GM12872 (cell line): ENCODE measurements around the gene UBE2E2.

Source experiments
- TF ChIP-seq, protein P1 (sequence below): IDR thresholded peaks from 3 replicates; pipeline ENCODE4 v1.5.1; 2011; ENCODE audit warnings: low read depth, mild to moderate bottlenecking, low read length, moderate library complexity; ENCODE audit not compliant: insufficient read depth

The UBE2E2 gene

DNA sequence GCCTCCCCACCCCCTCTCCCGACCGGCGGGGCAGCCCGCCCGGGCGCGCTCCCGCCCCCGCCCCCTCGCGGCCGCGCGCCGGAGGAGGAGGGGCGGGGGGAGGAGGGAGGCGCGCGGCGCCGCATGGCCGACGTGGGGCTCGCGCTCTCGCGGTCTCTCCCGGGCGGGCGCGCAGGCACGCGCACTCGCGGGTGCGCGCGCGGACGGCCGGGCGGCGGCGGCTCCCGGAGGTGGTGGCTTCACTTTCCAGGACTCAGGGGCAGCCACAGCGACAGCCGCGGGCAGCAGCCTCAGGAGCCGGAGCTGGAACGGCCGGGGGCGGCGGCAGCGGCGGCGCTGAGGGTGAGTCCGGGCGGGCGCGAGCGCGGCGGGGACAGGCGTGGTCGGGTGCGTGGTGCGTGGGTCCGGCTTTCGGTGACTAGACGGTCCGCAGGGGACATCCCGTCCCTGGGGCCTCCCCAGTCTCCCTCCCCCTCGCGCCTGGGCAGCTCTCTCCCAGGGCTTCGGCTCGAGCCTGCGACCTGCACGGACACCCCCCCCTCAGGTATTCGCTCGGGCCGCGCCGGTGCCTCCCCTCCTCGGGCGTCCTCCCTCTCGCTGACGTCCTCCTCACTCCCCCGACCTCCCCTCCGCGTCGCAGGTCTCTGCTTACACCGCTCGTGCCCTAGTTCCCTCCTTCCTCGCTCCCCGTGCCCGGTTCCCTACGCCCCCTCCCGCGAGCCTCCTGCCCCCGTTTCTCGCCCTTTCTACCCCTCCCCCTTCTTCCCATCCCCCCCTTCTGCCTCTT, at the start of gene UBE2E2:
UBE2E2 (plus strand) TSS at position 407 of the 787 bp plus-strand sequence.
- TF ChIP-seq, protein P1, sequence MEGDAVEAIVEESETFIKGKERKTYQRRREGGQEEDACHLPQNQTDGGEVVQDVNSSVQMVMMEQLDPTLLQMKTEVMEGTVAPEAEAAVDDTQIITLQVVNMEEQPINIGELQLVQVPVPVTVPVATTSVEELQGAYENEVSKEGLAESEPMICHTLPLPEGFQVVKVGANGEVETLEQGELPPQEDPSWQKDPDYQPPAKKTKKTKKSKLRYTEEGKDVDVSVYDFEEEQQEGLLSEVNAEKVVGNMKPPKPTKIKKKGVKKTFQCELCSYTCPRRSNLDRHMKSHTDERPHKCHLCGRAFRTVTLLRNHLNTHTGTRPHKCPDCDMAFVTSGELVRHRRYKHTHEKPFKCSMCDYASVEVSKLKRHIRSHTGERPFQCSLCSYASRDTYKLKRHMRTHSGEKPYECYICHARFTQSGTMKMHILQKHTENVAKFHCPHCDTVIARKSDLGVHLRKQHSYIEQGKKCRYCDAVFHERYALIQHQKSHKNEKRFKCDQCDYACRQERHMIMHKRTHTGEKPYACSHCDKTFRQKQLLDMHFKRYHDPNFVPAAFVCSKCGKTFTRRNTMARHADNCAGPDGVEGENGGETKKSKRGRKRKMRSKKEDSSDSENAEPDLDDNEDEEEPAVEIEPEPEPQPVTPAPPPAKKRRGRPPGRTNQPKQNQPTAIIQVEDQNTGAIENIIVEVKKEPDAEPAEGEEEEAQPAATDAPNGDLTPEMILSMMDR, result no peak

DNA sequence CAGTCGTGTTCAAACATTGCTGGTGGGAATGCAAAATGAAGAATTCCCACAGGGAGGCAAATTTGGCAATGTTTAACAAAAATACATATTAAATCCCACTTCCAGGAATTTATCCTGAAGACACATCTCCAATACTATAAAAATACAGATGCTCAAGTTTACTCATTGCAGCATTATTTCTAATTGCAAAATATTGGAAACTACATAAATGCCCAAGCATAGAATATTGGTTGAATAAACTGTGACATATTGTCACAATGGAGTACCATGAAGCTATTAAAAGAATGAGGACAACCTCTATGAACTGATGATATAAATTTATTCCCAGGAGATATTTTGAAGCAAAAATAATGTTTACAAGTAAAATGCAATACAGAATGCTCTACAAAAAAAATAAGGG, 49.7 kb upstream of the UBE2E2 start:
- TF ChIP-seq, protein P1, result no peak

DNA sequence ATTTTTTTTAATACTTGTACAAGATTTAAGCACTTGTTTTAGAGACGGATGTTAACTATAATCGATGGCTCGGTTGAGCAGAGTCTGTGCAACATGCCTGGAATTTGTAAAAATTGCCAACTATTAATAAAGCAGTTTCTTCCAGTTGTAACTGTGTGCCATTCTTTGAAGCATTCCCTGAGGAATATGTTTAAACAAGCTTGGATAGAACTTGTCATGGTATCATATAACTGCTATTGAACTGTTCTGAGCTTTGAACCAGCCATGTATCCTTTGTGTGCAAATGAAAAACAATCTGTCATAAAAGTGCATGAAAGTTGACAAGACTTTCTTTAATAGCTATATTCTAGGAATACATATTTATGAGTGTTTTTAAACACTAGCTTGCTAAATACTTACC, 45.8 kb upstream of the UBE2E2 start:
- TF ChIP-seq, protein P1, result no peak

DNA sequence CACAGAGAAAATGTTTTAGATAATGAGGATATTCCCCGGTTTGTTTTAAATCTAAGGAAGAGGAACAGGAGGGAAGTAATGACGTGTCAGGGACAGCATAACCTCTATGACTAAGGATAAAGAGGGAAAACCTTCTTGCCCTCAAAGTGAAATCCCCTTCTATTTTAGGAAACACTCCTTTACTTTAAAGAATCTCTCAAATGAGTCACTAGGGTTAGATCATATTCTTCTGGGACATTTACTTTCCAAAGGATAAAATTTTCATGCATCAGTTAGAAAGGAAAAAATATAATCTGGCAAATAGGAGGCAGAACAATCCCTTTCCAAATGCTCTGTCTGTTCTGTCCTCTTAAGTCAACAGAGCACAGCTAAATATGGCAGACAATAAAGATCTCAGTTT, 43.2 kb upstream of the UBE2E2 start:
- TF ChIP-seq, protein P1, result no peak

DNA sequence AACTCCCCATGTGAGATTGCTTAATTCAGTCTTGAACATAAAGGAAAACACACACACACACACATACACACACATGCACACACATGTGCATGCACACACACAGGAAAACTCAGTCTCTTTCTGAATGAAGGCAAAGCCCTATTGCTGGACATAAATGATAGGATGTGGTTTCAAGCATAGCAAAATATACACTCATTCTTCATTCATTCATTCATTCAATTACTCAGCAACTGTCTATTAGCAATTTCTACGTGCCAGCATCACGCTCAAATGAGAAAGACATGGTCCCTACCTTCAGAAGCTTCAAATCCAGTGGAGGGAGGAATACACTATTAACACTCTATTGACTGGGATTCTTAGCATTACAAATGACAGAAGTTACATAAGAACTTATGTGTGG, 41.8 kb upstream of the UBE2E2 start:
- TF ChIP-seq, protein P1, result no peak

DNA sequence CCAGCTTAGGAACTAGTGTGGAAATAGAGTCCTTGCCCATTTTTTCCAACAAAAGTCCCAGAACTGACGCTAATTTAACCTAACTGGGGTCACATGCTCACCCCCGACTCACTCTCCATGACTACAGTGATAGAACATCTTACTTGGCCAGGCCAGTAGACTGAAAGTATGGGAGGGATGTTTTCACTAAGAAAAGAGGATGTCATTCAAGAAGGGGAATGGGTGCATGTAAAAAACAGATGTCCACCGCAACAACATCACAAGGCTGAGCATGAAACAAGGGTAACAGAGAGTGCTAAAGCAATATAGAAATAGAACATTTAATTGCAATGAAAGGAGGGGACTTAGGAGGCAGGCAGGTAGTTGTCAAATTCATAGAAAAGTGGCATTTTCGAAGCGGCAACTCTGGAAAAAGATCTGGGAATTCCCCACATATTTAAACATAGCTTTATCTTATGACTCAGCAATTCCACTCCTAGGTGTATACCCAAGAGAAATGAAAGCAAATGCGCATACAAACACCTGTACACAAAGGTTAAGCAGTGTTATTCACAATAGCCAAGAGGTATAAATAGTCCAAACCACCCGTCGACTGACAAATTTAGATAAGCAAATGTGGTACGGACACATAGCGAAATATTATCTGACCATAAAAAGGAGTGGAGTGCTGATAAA, 41.1 kb upstream of the UBE2E2 start:
- TF ChIP-seq, protein P1, result no peak

DNA sequence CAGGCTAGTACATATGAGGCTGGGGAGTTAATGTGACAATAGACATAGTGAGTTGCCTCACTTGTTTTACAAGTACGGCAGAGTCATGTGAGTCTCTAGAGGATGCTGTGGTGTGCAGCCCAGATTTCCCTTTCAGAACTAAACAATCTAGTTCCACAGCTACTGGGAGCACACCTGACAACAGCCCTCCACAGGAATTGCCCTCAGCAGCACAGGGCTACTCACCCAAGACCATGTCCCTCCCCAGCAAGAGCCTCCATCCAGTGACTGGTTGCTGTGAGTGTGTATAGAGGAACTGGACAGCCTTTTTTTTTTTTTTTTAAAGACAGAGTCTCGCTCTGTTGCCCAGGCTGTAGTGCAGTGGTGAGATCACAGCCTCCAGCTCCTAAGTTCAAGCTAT, 40.2 kb upstream of the UBE2E2 start:
- TF ChIP-seq, protein P1, result no peak
